H9 (cell line): ENCODE data around the gene RBFOX2. TPM values are rescaled to one million over a fixed set of nuclear protein-coding genes. Genes with fewer than 3 reads are reported as not detected.

ENCODE experiments used
- DNase-seq: peaks from one replicate; pipeline ENCODE4 v3.0.0-alpha.2; 2017
- H2AFZ ChIP-seq: one replicate; pipeline ENCODE4 v1.6.1; 2013; ENCODE audit warnings: mild to moderate bottlenecking, low read length, control low read depth, moderate library complexity
- H2AK5ac ChIP-seq: 2 replicates; pipeline ENCODE4 v1.6.1; 2013; ENCODE audit warnings: low read length, control low read depth, mixed read lengths; ENCODE audit not compliant: insufficient read length
- H2BK120ac ChIP-seq: one replicate; pipeline ENCODE4 v1.6.1; 2013; ENCODE audit warnings: low read depth, mild to moderate bottlenecking, low read length, control low read depth, inconsistent platforms; ENCODE audit not compliant: poor library complexity, severe bottlenecking
- H2BK12ac ChIP-seq: 2 replicates; pipeline ENCODE4 v1.6.1; 2013; ENCODE audit warnings: low read length, control low read depth, mixed read lengths, low read depth; ENCODE audit not compliant: insufficient read length
- H2BK15ac ChIP-seq: 2 replicates; pipeline ENCODE4 v1.6.1; 2013; ENCODE audit warnings: low read depth, low read length, control low read depth
- H2BK20ac ChIP-seq: one replicate; pipeline ENCODE4 v1.6.1; 2013; ENCODE audit warnings: low read depth, mild to moderate bottlenecking, low read length, control low read depth, inconsistent platforms; ENCODE audit not compliant: poor library complexity, severe bottlenecking
- H2BK5ac ChIP-seq: 2 replicates; pipeline ENCODE4 v1.6.1; 2013; ENCODE audit warnings: low read length, control low read depth, mixed read lengths; ENCODE audit not compliant: insufficient read length
- H3K14ac ChIP-seq: 2 replicates; pipeline ENCODE4 v1.6.1; 2013; ENCODE audit warnings: low read length, control low read depth; ENCODE audit not compliant: insufficient read depth
- H3K18ac ChIP-seq: 2 replicates; pipeline ENCODE4 v1.6.1; 2013; ENCODE audit warnings: low read depth, mild to moderate bottlenecking, mixed read lengths, low read length, control low read depth; ENCODE audit not compliant: insufficient read length
- H3K23ac ChIP-seq: 2 replicates; pipeline ENCODE4 v1.6.1; 2013; ENCODE audit warnings: low read length, control low read depth, mixed read lengths, low read depth; ENCODE audit not compliant: insufficient read length
- H3K23me2 ChIP-seq: 2 replicates; pipeline ENCODE4 v1.6.1; 2013; ENCODE audit warnings: low read depth, mild to moderate bottlenecking, mixed read lengths, low read length, control low read depth; ENCODE audit not compliant: insufficient read length, poor library complexity, severe bottlenecking
- H3K27ac ChIP-seq: 2 replicates; pipeline ENCODE4 v1.5.1; 2013; ENCODE audit warnings: low read length, control low read depth, mixed read lengths, low read depth; ENCODE audit not compliant: insufficient read length
- H3K27me3 ChIP-seq: 2 replicates; pipeline ENCODE4 v1.6.1; 2013; ENCODE audit warnings: low read length, control low read depth, inconsistent platforms; ENCODE audit not compliant: insufficient read depth
- H3K4ac ChIP-seq: 2 replicates; pipeline ENCODE4 v1.6.1; 2013; ENCODE audit warnings: low read depth, mild to moderate bottlenecking, control low read depth, inconsistent platforms, low read length, moderate library complexity
- H3K4me1 ChIP-seq: 2 replicates; pipeline ENCODE4 v1.6.1; 2013; ENCODE audit warnings: low read length, control low read depth, inconsistent platforms; ENCODE audit not compliant: insufficient read depth
- H3K4me2 ChIP-seq: 2 replicates; pipeline ENCODE4 v1.6.1; 2013; ENCODE audit warnings: low read length, control low read depth, mixed read lengths; ENCODE audit not compliant: insufficient read length, insufficient read depth
- H3K56ac ChIP-seq: 2 replicates; pipeline ENCODE4 v1.6.1; 2013; ENCODE audit warnings: low read depth, mild to moderate bottlenecking, mixed read lengths, low read length, control low read depth; ENCODE audit not compliant: insufficient read length
- H3K79me1 ChIP-seq: 2 replicates; pipeline ENCODE4 v1.6.1; 2013; ENCODE audit warnings: low read depth, mild to moderate bottlenecking, moderate library complexity, low read length, control low read depth, inconsistent platforms; ENCODE audit not compliant: insufficient read depth, poor library complexity, severe bottlenecking
- H3K79me2 ChIP-seq: 2 replicates; pipeline ENCODE4 v1.6.1; 2013; ENCODE audit warnings: low read length, control low read depth, inconsistent platforms; ENCODE audit not compliant: insufficient read depth
- H3K9ac ChIP-seq: 2 replicates; pipeline ENCODE4 v1.6.1; 2013; ENCODE audit warnings: low read length, control low read depth, mixed read lengths; ENCODE audit not compliant: insufficient read length; ENCODE audit errors: extremely low read depth
- H3K9me3 ChIP-seq: one replicate; pipeline ENCODE4 v1.6.1; 2013; ENCODE audit warnings: low read depth, low read length, inconsistent platforms; ENCODE audit not compliant: control insufficient read depth
- H3T11ph ChIP-seq: one replicate; pipeline ENCODE4 v1.6.1; 2013; ENCODE audit warnings: mild to moderate bottlenecking, low read length, control low read depth, inconsistent platforms
- H4K20me1 ChIP-seq: one replicate; pipeline ENCODE4 v1.6.1; 2013; ENCODE audit not compliant: control insufficient read depth, insufficient read length, insufficient read depth
- H4K5ac ChIP-seq: 2 replicates; pipeline ENCODE4 v1.6.1; 2013; ENCODE audit warnings: low read depth, mild to moderate bottlenecking, mixed read lengths, low read length, control low read depth; ENCODE audit not compliant: insufficient read length
- H4K8ac ChIP-seq: replicated peaks from 2 replicates; pipeline ENCODE4 v1.6.1; 2013; ENCODE audit warnings: low read length, control low read depth, mixed read lengths, low read depth; ENCODE audit not compliant: insufficient read length
- H4K91ac ChIP-seq: 2 replicates; pipeline ENCODE4 v1.6.1; 2013; ENCODE audit warnings: low read depth, mild to moderate bottlenecking, moderate library complexity, mixed read lengths, low read length, control low read depth; ENCODE audit not compliant: insufficient read length
- H3K27ac Mint-ChIP-seq, 3 experiments: 2 replicates in 2 of 3; 3 replicates in 1 of 3; pipeline ENCODE4 v1.8.0; 2020 to 2021; ENCODE audit warnings: mixed read lengths in 3 of 3, mild to moderate bottlenecking in 1 of 3, moderate library complexity in 1 of 3
- H3K27me3 Mint-ChIP-seq: 2 replicates; pipeline ENCODE4 v1.8.0; 2021; ENCODE audit warnings: low read depth, mild to moderate bottlenecking, moderate library complexity, mixed read lengths
- H3K36me3 Mint-ChIP-seq, 3 experiments: 2 replicates in 2 of 3; 3 replicates in 1 of 3; pipeline ENCODE4 v1.8.0; 2020 to 2021; ENCODE audit warnings: low read depth in 3 of 3, mixed read lengths in 3 of 3; ENCODE audit not compliant: insufficient read depth in 1 of 3
- H3K4me1 Mint-ChIP-seq, 2 experiments: 2 replicates each; pipeline ENCODE4 v1.8.0; 2020; ENCODE audit warnings: mixed read lengths in 2 of 2
- H3K4me3 Mint-ChIP-seq, 2 experiments: 2 replicates in 1 of 2; 3 replicates in 1 of 2; pipeline ENCODE4 v1.8.0; 2020 to 2021; ENCODE audit warnings: mild to moderate bottlenecking in 2 of 2, mixed read lengths in 2 of 2, moderate library complexity in 1 of 2
- H3K9me3 Mint-ChIP-seq, 2 experiments: 2 replicates in 1 of 2; 3 replicates in 1 of 2; pipeline ENCODE4 v1.8.0; 2020; ENCODE audit warnings: mild to moderate bottlenecking in 2 of 2, mixed read lengths in 2 of 2, moderate library complexity in 1 of 2
- CTCF ChIP-seq: fragments of 200-600 bp; sonication (generic); conservative IDR thresholded peaks from 3 replicates; pipeline ENCODE4 v1.8.0; 2021; ENCODE audit warnings: antibody characterized with exemption, mild to moderate bottlenecking
- WGBS: extraction: QIAGEN DNeasy Blood & Tissue Kit; methylation state at CpG from one replicate; pipeline ENCODE4 v1.1.7; 2013; ENCODE audit warnings: missing lambda C conversion rate, low lambda C conversion rate, mixed read lengths; ENCODE audit not compliant: insufficient read length; ENCODE audit errors: extremely low coverage; 5-methylcytosine and 5-hydroxymethylcytosine counted together
- total RNA-seq: library from RNA; stranded (reverse); gene quantifications from 2 replicates; pipeline ENCODE4 v1.2.1, GENCODE V29; 2021

RBFOX2 gene
- total RNA-seq, 1 experiment from 2014 or later: 84.7 TPM

DNA sequence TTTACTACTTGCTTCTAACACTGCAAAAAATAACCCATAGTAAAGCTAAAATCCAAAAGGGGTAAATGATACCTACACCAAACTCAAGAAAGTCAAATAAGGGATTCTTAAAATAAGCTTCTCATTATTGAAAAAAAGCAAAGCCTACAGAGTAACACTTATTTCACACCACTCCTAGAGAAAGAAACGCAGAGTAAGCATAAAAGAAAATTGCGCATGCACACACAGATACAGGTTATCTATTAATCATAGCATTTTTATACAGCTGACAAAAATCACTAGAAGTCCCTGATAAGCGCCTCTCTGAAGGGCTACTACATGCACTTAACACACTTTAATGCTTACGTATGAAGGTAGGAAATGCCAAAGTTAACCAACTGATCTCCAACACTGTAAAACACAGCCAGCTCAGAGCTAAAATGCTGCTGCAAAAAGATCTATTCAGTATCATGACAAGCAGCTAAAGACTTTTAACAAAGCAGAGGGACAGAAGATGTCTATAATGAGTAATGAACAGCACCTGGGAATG lies 14.0 kb downstream of the RBFOX2 start:
- Histone ChIP-seq H2AFZ (no peak overlapping the region), H2BK20ac (no peak overlapping the region), H3K18ac (no peak overlapping the region), H2BK120ac (no peak overlapping the region), H3K27me3 (no peaks in the 10 kb centered on the region), H3K27ac (no peak overlapping the region), H4K91ac (no peak overlapping the region), H3K23ac (no peak overlapping the region), H3K79me2 (peaks cover 23% of the 10 kb centered on the region; the same call in 1 of the 2 replicates), H3K9ac (no peak overlapping the region), H2BK5ac (no peak overlapping the region), H3K23me2 (no peaks in the 10 kb centered on the region), H4K5ac (no peak overlapping the region), H4K20me1 (no peaks in the 10 kb centered on the region), H3K79me1 (peaks cover 5% of the 10 kb centered on the region), H2AK5ac (no peak overlapping the region), H3K4me2 (no peak overlapping the region), H3K9me3 (no peaks in the 10 kb centered on the region), H3T11ph (peak overlapping the region; percentile 3), H2BK15ac (no peak overlapping the region), H3K56ac (no peak overlapping the region), H3K4ac (no peak overlapping the region), H3K4me1 (peaks cover 7% of the 10 kb centered on the region), H4K8ac (no peak overlapping the region), H3K14ac (no peak overlapping the region), H2BK12ac (no peak overlapping the region)
- H3K27me3 Mint-ChIP-seq: no peaks in the 10 kb centered on the region
- peaks cover 60 to 70% of the 10 kb centered on the region in 2 experiments for H3K4me1 Mint-ChIP-seq
- H3K4me3 Mint-ChIP-seq: no peak overlapping the region
- H3K36me3 Mint-ChIP-seq: no peaks in the 10 kb centered on the region
- TF ChIP-seq CTCF: no peak
- no peak for DNase-seq
- no CpG with 5 or more reads among the region's 4 CpGs for WGBS
- H3K27ac Mint-ChIP-seq: no peak overlapping the region
- no peaks in the 10 kb centered on the region for H3K9me3 Mint-ChIP-seq
